Activated T-helper 2 cell treated with anti-CD3 and anti-CD28 coated beads, Interferon-gamma antibody, Interleukin-2, Interleukin-4, amounts not matched to agents 10 μg/mL and 5 μg/mL and 100 μg/mL, durations not matched to agents 14 hours and 24 hours and 36 hours (primary cell): ENCODE results near the gene DLGAP1. TPM values are rescaled to one million over a fixed set of nuclear protein-coding genes. Genes with fewer than 3 reads are reported as not detected.
"Not testable (repeated sequence)": the region's sequence is repeated elsewhere in the genome, so short reads cannot be mapped to it uniquely, and the experiment has no call there.

Experiments used
- DNase-seq: peaks from one replicate; pipeline ENCODE4 v3.0.0; 2021; ENCODE audit warnings: low spot score
- H3K27ac Mint-ChIP-seq: one replicate; pipeline ENCODE4 v1.8.0; 2021; ENCODE audit warnings: mixed read lengths
- H3K27me3 Mint-ChIP-seq: one replicate; pipeline ENCODE4 v1.8.0; 2021; ENCODE audit warnings: low read depth, mixed read lengths
- H3K36me3 Mint-ChIP-seq: one replicate; pipeline ENCODE4 v1.8.0; 2021; ENCODE audit warnings: low read depth, mixed read lengths
- H3K4me1 Mint-ChIP-seq: one replicate; pipeline ENCODE4 v1.8.0; 2021; ENCODE audit warnings: low read depth, mixed read lengths
- H3K4me3 Mint-ChIP-seq: one replicate; pipeline ENCODE4 v1.8.0; 2021; ENCODE audit warnings: low read depth, mild to moderate bottlenecking, moderate library complexity, mixed read lengths
- H3K9me3 Mint-ChIP-seq: one replicate; pipeline ENCODE4 v1.8.0; 2021; ENCODE audit warnings: mixed read lengths
- intact Hi-C: fragments of 100-400 bp; cut with micrococcal nuclease; formaldehyde crosslinking; loops from one replicate; pipeline ENCODE4 v1.15.1; 2023
- total RNA-seq: library from RNA; stranded (reverse); gene quantifications from 2 replicates; pipeline ENCODE4 v1.2.3, GENCODE V29; 2022

DLGAP1 gene
- total RNA-seq, 1 donor from 2014 or later, result not detected

DNA sequence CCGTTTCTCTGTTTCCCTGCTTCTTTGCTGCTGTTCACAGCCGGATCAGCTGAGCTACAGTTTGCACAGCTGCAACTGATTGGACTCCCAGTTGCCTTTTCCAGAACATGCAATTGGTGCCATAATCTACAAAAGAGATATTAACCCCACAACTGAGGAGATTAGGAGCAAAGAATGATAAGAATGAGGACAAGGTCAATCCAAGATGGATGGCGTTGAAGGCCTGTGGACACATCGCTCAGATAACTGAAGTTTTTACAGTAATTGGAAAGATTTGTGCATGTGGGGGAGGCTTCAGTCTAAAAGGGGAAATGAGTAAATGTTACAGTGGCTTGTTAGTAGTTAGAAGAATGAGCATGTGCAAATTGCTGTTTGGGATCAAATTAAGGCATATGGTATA, 741.9 kb downstream of the DLGAP1 start:
- Mint-ChIP-seq H3K4me1 (peaks cover 1% of the 10 kb centered on the region), H3K27ac (no peak overlapping the region), H3K9me3 (no peaks in the 10 kb centered on the region), H3K4me3 (no peak overlapping the region), H3K27me3 (peaks cover 8% of the 10 kb centered on the region), H3K36me3 (no peaks in the 10 kb centered on the region)
- DNase-seq, result no peak
- intact Hi-C loops, result no loop called here

DNA sequence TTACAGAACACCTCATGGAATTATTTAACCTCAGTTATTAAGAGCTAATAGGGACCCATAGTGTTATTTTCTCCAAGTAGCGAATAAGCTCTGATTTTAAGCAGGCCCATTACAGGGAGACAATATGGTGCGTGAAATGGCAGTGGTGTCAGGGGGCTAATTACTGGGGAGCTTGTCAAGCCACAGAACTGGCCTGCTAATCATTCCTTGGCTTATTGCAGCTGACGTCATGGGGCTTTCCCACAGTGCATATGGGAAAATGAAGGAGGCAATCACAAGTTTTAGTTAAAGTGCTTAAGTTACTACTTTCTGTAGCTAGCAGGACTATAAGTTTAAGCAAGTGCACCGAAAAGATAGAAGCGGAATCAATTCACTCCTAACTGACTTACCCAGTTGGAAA, 742.6 kb downstream of the DLGAP1 start:
- H3K27ac Mint-ChIP-seq, result no peak overlapping the region
- DNase-seq, result no peak
- no peaks in the 10 kb centered on the region for H3K36me3 Mint-ChIP-seq
- peaks cover 1% of the 10 kb centered on the region for H3K4me1 Mint-ChIP-seq
- H3K9me3 Mint-ChIP-seq, result no peaks in the 10 kb centered on the region
- H3K27me3 Mint-ChIP-seq, result peaks cover 8% of the 10 kb centered on the region
- intact Hi-C loops, result no loop called here
- no peak overlapping the region for H3K4me3 Mint-ChIP-seq

DNA sequence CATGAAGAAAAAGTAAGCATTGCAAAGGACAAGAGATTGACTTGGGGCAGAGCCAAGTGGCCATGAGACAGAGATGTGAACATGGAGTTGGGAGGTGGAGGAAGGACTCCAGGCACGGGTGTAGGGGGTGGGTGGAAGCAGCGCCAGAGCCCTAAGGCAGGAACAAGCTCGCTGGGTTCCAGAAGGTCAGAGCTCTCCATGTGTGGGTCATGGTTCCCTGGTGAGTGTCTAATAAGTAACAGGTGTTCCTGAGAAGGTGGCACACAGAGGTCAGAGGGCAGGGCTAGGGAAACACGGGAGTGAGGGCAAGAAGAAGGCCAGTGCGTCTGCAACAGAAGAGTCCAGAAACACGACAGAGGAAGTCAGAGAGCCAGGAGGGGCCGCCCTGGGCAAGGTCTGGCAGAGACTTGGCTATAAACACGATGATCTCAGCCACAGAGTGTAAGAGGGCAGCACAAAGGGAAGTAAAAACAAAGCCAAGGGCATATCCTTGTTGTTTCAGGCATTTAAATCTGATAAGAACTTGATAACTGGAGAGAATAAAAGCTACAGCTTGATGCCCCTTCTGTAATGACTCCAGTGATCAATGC, 744.3 kb downstream of the DLGAP1 start:
- H3K27me3 Mint-ChIP-seq, result peaks cover 8% of the 10 kb centered on the region
- peaks cover 1% of the 10 kb centered on the region for H3K4me1 Mint-ChIP-seq
- no peaks in the 10 kb centered on the region for H3K9me3 Mint-ChIP-seq
- H3K27ac Mint-ChIP-seq, result no peak overlapping the region
- DNase-seq, result no peak
- intact Hi-C loops, result no loop called here
- H3K36me3 Mint-ChIP-seq, result no peaks in the 10 kb centered on the region
- H3K4me3 Mint-ChIP-seq, result no peak overlapping the region

DNA sequence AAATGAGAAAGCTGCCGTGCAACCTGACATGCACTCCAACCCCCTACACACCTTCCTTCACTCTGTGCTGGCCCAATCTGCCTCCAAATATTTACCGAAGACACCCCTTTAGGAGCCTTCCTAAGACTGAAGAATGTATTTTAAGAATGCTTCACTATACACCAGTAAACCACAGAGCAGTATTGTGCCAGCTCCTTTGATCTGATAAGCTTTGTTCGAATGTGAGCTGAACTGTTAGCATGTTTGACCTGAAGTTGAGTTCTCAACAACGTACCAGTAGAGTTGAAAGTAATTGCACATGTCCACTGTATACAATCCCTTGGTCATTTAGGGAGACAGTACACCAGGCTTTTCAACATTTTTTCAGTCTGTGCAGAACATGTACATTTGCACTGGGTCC, 745.9 kb downstream of the DLGAP1 start:
- peaks cover 8% of the 10 kb centered on the region for H3K27me3 Mint-ChIP-seq
- intact Hi-C loops, result no loop called here
- no peak overlapping the region for H3K27ac Mint-ChIP-seq

DNA sequence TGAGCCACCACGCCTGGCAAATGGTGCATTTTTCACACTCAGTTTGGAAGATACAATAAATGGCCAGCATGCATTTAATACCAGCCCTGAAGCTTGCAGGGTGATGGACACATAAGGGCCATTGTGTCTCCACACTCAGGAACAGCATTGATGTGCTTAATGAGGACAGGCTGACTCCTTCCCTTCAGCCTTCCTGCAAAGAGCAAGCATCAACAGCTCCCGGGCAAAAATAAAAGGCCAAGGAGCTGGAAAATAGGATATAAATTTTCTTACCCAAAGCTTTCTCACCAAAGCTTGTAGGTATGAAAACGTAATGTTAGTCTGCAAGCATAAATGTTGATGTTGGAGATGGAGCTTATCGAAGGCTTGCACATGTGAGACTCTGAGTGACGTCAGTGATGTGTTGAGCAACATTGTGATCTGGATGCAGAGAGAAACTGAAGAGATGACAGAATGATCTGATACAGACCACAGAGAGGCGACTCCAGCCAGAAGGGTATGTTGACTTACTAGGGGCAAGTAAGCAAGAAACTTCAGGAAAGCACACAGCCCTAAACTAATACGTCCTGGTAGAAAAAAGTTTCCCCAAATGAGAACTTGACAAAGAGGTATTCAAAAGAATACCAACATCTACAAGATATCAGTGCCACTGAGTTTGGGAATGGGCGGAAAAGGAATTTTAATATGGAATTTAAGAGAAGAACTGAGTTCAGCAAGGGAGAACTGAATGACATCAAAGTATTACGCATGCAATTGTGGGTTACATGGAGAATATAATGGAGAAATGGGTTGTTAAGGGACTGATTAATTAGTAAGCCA, 748.6 kb downstream of the DLGAP1 start:
- intact Hi-C loops, result no loop called here
- H3K4me1 Mint-ChIP-seq, result peaks cover 4% of the 10 kb centered on the region
- no peak for DNase-seq
- H3K4me3 Mint-ChIP-seq, result no peak overlapping the region
- no peaks in the 10 kb centered on the region for H3K9me3 Mint-ChIP-seq
- H3K36me3 Mint-ChIP-seq, result no peaks in the 10 kb centered on the region
- peaks cover 21% of the 10 kb centered on the region for H3K27me3 Mint-ChIP-seq
- H3K27ac Mint-ChIP-seq, result no peak overlapping the region

More for the DNA sequence above, 745.9 kb downstream of the DLGAP1 start:
- peaks cover 1% of the 10 kb centered on the region for H3K4me1 Mint-ChIP-seq
- no peaks in the 10 kb centered on the region for H3K9me3 Mint-ChIP-seq
- DNase-seq, result no peak
- no peak overlapping the region for H3K4me3 Mint-ChIP-seq
- H3K36me3 Mint-ChIP-seq, result no peaks in the 10 kb centered on the region

DNA sequence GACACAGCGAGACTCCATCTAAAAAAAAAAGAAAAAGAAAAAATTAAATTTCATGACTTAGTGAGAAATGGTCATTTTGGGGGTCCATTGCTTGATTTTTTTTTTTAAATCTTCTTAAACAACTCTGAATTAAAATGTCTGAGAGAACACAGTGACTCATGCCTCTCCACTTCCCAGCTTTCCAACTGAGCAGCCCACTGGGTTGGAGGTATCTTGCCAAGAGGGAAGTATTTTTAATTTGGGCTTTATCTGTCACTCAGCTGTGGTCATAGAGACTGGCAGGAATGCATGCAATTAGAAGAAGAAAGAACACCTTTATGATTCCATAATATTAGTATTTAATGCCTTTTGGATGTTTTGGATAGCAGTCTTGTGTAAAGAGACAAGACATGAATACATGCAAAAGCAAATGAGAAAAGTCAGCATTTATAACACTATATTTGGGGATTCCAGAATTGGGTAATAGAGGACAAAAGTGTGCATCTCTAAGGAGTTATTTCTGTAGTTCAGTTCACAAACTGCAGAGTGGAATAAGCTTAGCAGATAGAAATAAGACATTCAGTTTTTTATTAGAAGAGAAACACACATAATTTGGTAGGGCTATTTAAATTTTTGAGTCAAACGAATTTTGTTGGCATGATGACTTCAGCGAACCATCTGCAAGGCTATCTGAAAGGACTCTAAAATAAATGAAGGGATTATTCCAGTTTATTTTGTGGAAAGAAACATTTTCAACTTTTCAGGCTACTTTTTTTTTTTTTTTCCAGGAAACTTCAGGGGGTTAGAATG, 750.4 kb downstream of the DLGAP1 start:
- H3K4me1 Mint-ChIP-seq, result peaks cover 4% of the 10 kb centered on the region
- H3K4me3 Mint-ChIP-seq, result no peak overlapping the region
- H3K27ac Mint-ChIP-seq, result no peak overlapping the region
- intact Hi-C loops, result no loop called here
- H3K27me3 Mint-ChIP-seq, result peaks cover 25% of the 10 kb centered on the region
- no peaks in the 10 kb centered on the region for H3K9me3 Mint-ChIP-seq
- DNase-seq, result no peak
- H3K36me3 Mint-ChIP-seq, result no peaks in the 10 kb centered on the region

DNA sequence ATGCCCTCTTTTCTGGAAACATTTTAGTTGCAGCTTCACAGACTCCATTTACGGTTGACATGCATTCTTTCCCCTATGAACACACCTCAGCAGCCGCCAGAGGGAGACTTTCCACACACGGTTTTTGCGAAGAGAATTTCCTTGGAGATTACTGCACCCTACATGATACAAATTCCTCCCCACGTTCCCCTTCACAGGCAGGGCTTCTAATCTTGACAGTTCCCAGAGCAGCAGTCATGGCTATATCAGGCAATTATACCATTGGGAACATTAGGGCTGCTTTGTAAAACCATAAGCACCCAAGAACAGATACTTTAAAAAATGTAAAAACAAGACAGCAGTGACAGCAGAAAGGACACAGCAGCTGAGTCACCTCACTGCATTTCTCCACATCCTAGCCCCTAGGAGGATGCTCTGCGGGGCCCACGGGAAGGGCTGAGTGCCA, 751.4 kb downstream of the DLGAP1 start:
- Mint-ChIP-seq H3K4me1 (peaks cover 2% of the 10 kb centered on the region), H3K9me3 (no peaks in the 10 kb centered on the region), H3K4me3 (no peak overlapping the region), H3K27ac (no peak overlapping the region), H3K36me3 (no peaks in the 10 kb centered on the region), H3K27me3 (peaks cover 26% of the 10 kb centered on the region)
- intact Hi-C loops, result no loop called here
- no peak for DNase-seq

DNA sequence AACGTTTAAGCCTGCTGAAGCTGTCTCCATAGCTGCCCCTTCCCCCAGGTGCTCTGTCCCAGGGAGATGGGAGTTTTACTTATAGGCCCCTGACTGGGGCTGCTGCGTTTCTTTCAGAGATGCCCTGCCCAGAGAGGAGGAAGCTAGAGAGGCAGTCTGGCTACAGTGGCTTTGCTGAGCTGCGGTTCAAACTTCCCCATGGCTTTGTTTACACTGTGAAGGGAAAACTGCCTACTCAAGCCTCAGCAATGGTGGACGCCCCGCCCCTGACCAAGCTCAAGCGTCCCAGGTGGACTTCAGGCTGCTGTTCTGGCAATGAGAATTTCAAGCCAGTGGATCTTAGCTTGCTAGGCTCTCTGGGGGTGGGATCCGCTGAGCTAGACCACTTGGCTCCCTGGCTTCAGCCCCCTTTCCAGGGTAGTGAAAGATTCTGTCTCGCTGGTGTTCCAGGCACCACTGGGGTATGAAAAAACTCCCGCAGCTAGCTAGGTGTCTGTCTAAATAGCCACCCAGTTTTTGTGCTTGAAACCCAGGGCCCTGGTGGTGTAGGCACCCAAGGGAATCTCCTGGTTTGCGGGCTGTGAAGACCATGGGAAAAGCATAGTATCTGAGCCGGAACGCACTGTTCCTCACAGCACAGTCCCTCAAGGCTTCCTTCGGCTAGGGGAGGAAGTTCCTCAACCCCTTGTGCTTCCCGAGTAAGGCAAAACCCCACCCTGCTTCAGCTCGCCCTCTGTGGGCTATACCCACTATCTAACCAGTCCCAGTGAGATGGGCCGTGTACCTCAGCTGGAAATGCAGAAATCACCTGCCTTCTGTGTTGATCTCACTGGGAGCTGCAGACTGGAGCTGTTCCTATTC, 755.2 kb downstream of the DLGAP1 start:
- H3K27ac Mint-ChIP-seq, H3K9me3 Mint-ChIP-seq, H3K4me3 Mint-ChIP-seq, intact Hi-C loops, H3K4me1 Mint-ChIP-seq, H3K36me3 Mint-ChIP-seq, DNase-seq: not testable (repeated sequence)
- H3K27me3 Mint-ChIP-seq, result peaks cover 41% of the 10 kb centered on the region

DNA sequence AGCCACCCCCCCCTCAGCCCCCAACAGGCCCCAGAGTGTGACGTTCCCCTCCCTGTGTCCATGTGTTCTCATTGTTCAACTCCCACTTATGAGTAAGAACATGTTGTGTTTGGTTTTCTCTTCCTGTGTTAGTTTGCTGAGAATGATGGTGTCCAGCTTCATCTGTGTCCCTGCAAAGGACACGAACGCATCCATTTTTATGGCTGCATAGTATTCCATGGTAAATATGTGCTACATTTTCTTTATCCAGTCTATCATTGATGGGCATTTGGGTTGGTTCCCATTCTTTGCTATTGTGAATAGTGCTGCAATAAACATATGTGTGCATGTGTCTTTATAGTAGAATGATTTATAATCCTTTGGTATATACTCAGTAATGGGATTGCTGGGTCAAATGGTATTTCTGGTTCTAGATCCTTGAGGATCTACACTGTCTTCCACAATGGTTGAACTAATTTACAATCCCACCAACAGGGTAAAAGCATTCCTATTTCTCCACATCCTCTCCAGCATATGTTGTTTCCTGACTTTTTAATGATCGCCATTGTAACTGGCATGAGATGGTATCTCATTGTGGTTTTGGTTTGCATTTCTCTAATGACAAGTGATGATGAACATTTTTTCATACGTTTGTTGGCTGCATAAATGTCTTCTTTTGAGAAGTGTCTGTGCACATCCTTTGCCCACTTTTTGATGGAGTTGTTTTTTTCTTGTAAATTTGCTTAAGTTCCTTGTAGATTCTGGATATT, 760.9 kb downstream of the DLGAP1 start:
- intact Hi-C loops, DNase-seq, H3K4me1 Mint-ChIP-seq, H3K4me3 Mint-ChIP-seq, H3K27ac Mint-ChIP-seq, H3K9me3 Mint-ChIP-seq, H3K36me3 Mint-ChIP-seq: not testable (repeated sequence)
- H3K27me3 Mint-ChIP-seq, result peaks cover 21% of the 10 kb centered on the region

DNA sequence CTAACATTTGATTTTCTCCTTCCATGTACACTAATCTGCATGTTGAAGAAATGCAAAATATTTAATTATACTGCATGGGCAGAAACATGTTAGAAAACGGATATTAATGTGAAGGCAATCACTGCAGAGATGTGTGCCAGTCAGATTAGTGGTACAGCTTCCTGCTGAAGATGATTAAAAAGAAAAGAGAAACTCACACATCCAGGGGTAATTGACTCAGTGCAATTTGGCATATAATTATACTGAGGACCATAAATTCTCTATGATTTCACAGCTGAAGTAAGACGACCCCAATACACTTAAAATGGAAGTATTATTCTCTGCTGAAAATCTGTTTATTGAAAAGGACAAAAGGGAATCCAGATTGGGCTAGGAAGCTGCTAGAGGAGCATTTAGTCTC, 761.7 kb downstream of the DLGAP1 start:
- DNase-seq, result no peak
- H3K27ac Mint-ChIP-seq, result no peak overlapping the region
- intact Hi-C loops, result no loop called here
- H3K27me3 Mint-ChIP-seq, result peaks cover 17% of the 10 kb centered on the region
- H3K4me1 Mint-ChIP-seq, result no peaks in the 10 kb centered on the region
- no peaks in the 10 kb centered on the region for H3K9me3 Mint-ChIP-seq
- no peak overlapping the region for H3K4me3 Mint-ChIP-seq
- H3K36me3 Mint-ChIP-seq, result no peaks in the 10 kb centered on the region

DNA sequence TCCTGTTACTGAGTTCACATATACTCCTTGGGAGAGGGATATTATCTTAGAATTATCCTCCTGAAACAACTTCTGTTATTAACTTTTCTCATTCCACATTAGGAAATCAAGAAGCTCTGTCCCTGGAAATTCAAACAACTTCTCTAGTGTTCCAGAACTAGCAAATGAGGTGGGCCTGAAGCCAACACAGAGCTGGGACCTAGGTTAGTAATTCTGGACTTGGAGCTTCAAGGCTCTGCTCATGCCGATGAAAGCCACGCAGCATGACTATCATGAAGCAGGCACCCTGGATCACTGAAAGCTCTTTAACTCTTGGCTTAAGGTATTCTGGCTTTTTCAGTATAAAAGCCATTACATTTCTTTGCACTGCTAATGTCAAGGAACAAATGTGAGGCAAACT, 762.4 kb downstream of the DLGAP1 start:
- DNase-seq, result no peak
- Mint-ChIP-seq H3K27me3 (peaks cover 14% of the 10 kb centered on the region), H3K4me1 (no peaks in the 10 kb centered on the region), H3K27ac (no peak overlapping the region), H3K36me3 (no peaks in the 10 kb centered on the region), H3K4me3 (no peak overlapping the region), H3K9me3 (no peaks in the 10 kb centered on the region)
- intact Hi-C loops, result no loop called here

DNA sequence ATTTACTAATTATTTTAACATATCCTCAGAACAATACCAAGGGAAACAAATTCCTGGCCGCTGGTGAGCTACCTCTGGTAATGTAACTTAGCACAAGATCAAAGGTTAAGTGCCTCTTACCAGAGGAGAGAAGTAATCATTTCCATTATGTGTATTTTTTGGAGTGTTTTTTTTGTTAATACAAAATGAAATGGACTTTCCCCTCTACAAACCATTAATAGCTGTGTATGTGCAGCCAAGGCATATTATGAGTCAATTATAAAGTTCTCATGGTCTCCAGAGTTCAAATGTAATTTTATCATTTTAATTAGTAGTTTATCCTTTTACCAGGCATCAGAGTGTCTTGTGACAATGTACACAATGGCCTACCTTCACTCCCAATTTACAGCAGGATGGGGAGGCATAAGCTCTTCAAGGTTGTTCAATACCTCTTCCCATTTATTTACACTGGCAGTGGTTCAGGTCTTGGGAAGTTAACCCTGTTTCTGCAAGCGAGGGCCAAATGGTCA, 762.9 kb downstream of the DLGAP1 start:
- Mint-ChIP-seq H3K4me3 (no peak overlapping the region), H3K4me1 (no peaks in the 10 kb centered on the region), H3K9me3 (no peaks in the 10 kb centered on the region), H3K36me3 (no peaks in the 10 kb centered on the region), H3K27ac (no peak overlapping the region), H3K27me3 (peaks cover 10% of the 10 kb centered on the region)
- no peak for DNase-seq
- intact Hi-C loops, result no loop called here
